Right lobe of liver (tissue), 6 donors: ENCODE measurements around the gene GRID1. TPM values are rescaled to one million over a fixed set of nuclear protein-coding genes. Genes with fewer than 3 reads are reported as not detected.

Experiments used
- ATAC-seq, 4 donors: fragments of 200-7000 bp; cut with Tn5 transposase; one replicate each; pipeline ENCODE4 v1.9.1; 2020; ENCODE audit warnings: mild to moderate bottlenecking in 4 of 4, moderate library complexity in 4 of 4
- DNase-seq, 3 donors: peaks; one replicate each; pipeline ENCODE4 v3.0.0-alpha.2; 2020
- H3K27ac ChIP-seq, 3 donors: fragments of 200-600 bp; one replicate each; pipeline ENCODE4 v1.8.0; 2022
- H3K27me3 ChIP-seq, 2 donors: fragments of 200-600 bp; one replicate each; pipeline ENCODE4 v1.8.0; 2022
- H3K36me3 ChIP-seq, 4 donors: fragments of 200-600 bp; sonication (generic) in 1 of 4; one replicate each; pipeline versions ENCODE4 v1.5.1 to v1.8.0; 2017 to 2022; ENCODE audit warnings: control low read depth in 1 of 4
- H3K4me1 ChIP-seq, 4 donors: fragments of 200-600 bp; sonication (generic) in 1 of 4; one replicate each; pipeline versions ENCODE4 v1.5.1 to v1.8.0; 2017 to 2022; ENCODE audit warnings: control low read depth in 1 of 4
- H3K4me3 ChIP-seq, 3 donors: fragments of 200-600 bp; one replicate each; pipeline ENCODE4 v1.8.0; 2022
- H3K9me3 ChIP-seq, 4 donors: fragments of 200-600 bp; sonication (generic) in 1 of 4; one replicate each; pipeline versions ENCODE4 v1.5.1 to v1.8.0; 2017 to 2022; ENCODE audit warnings: control low read depth in 1 of 4
- POLR2A ChIP-seq: fragments of 450-650 bp; IDR thresholded peaks from one replicate; pipeline ENCODE4 v1.6.1; 2017; ENCODE audit warnings: antibody characterized with exemption, mild to moderate bottlenecking
- WGBS: methylation state at CpG from one replicate; pipeline ENCODE4 v1.1.6; 2018; ENCODE audit warnings: low coverage, low lambda C conversion rate; ENCODE audit not compliant: insufficient coverage; ENCODE audit errors: missing lambda C conversion rate; 5-methylcytosine and 5-hydroxymethylcytosine counted together
- intact Hi-C, 2 donors: fragments of 100-400 bp; cut with DNase I; formaldehyde crosslinking; loops; one replicate each; pipeline versions ENCODE4 v1.11.2 to v1.14.1; 2022
- total RNA-seq, 6 experiments: library from RNA; depleted of rRNA in 2 of 6; stranded (reverse); fragments of >200 nt in 2 of 6; fragmentation: NEBNext Ultra II Directional in 3 of 6; extraction: Animal tissue kit (Norgen Biotek cat#: 25700) in 3 of 6; gene quantifications; one replicate each; pipeline versions ENCODE4 v1.1.0 to v1.2.4, GENCODE V29; 2016 to 2023
- TF ChIP-seq, protein P1 (sequence below), 4 donors: fragments of 200-600 bp in 3 of 4; fragments of 450-650 bp in 1 of 4; IDR thresholded peaks; one replicate each; pipeline versions ENCODE4 v1.5.1 to v1.8.0; 2016 to 2022; ENCODE audit warnings: antibody characterized with exemption in 4 of 4, mild to moderate bottlenecking in 2 of 4
- donor health status: DM: no; HTN: yes; CAD: no.
- donor health status: DM: no; HTN: no; CAD: no.
- donor health status: DM: no; HTN: no; CAD: no.
- donor health status: DM: no; HTN: yes; CAD: no.
- donor health status: DM: no; HTN: yes; CAD: no.

GRID1 gene
- total RNA-seq, 6 experiments from 2014 or later, result 0.05 to 1.9 (median 0.81) TPM

DNA sequence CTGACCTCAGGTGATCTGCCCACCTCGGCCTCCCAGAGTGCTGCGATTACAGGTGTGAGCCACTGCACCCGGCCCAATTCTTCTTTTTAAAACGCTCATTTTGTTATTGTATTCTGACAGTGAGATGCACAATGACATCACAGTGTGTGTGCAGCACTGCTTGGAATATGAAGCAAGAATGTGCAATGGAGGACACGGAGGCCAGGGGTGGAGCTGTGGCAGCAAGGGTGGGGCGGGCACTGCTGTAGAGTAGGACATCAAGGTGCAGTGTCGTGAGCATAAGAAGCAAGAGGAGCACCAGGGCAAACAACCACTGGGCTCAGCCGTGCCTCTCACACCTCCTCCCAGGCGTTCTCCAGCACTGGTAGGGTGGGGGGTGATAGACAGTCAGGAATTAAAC lies 26.8 kb upstream of the GRID1 start:
- 67% methylated on average over 9 of the region's 9 CpGs for WGBS
- Histone ChIP-seq H3K9me3 (no peaks in the 10 kb centered on the region), H3K27me3 (no peaks in the 10 kb centered on the region), H3K36me3 (no peaks in the 10 kb centered on the region), H3K4me1 (no peaks in the 10 kb centered on the region), H3K27ac (no peak overlapping the region), H3K4me3 (no peak overlapping the region)
- ATAC-seq (no peak), DNase-seq (no peak)
- TF ChIP-seq, protein P1, sequence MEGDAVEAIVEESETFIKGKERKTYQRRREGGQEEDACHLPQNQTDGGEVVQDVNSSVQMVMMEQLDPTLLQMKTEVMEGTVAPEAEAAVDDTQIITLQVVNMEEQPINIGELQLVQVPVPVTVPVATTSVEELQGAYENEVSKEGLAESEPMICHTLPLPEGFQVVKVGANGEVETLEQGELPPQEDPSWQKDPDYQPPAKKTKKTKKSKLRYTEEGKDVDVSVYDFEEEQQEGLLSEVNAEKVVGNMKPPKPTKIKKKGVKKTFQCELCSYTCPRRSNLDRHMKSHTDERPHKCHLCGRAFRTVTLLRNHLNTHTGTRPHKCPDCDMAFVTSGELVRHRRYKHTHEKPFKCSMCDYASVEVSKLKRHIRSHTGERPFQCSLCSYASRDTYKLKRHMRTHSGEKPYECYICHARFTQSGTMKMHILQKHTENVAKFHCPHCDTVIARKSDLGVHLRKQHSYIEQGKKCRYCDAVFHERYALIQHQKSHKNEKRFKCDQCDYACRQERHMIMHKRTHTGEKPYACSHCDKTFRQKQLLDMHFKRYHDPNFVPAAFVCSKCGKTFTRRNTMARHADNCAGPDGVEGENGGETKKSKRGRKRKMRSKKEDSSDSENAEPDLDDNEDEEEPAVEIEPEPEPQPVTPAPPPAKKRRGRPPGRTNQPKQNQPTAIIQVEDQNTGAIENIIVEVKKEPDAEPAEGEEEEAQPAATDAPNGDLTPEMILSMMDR (IDR thresholded peaks at IDR 0.05), result no peak
- no peak for TF ChIP-seq POLR2A
- intact Hi-C loops, result loop anchor here in 1 of 2 donors (5.0 to 10.0 kb wide), 2 partner anchors 141 to 194 kb away; no protein-coding TSS in a partner anchor

DNA sequence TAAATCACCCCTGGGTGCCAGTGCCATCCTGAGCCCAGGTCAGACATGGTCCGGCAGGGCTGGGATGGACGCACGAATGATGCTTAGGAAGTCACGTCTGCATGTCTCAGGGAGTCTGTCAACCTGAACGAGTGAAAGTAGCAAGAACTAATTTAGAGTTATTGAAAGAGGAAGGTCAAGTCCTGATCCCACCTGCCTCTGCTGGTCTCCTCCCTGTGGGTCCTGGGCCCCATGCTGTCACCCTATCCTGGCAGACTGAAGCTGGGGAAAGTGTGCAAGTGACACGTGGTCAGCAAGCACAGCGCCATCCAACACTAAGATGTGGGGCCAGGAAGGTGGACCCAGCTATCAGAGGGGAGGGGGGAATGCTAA lies 26.1 kb upstream of the GRID1 start:
- WGBS, result 70% methylated on average over 6 of the region's 7 CpGs
- Histone ChIP-seq H3K27me3 (no peaks in the 10 kb centered on the region), H3K36me3 (no peaks in the 10 kb centered on the region), H3K9me3 (no peaks in the 10 kb centered on the region), H3K4me3 (no peak overlapping the region), H3K27ac (no peak overlapping the region), H3K4me1 (no peaks in the 10 kb centered on the region)
- ATAC-seq (no peak), DNase-seq (peak in 1 of 3 donors; percentile 29)
- intact Hi-C loops, result loop anchor here in 1 of 2 donors (5.0 to 10.0 kb wide), 2 partner anchors 142 to 195 kb away; no protein-coding TSS in a partner anchor
- no peak for TF ChIP-seq POLR2A
- TF ChIP-seq, protein P1 (IDR thresholded peaks at IDR 0.05), result no peak

DNA sequence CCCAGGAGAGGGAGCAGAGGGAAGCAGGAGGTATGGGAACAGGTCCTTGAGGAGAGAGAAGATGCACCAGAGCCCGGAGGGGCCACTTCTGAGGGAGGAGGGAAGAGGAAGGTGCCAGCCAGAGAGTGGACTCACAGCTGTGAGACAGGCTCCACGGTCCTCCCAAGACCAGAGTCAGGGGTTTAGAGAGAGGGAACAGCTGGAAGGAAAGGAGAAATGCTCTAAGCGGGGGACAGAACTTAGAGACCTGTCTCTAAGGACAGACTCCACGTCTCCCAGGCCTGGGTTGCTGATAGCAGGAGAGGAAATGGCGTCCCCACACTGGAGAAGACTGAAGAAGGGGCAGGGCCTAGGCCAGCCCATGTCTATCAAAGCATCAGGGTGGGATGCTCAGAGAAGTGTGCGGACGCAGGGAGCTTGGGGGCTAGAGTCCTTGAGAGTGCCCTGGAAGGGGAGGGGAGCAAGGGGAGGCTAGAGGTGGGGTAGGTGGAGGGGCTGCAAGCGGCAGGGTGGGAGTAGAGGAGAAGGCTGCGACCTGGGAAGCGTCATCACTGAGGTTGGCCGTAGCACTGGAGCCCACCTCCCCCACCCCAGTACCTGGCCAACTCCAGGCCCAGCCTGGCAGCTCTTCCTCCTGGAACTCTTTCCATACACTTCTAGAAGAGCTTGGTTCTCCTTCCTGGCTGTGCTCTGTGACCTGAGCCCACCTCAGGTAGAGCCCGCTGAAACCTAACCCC lies 25.6 kb upstream of the GRID1 start:
- intact Hi-C loops, result loop anchor here in 1 of 2 donors (5.0 to 10.0 kb wide), 2 partner anchors 143 to 195 kb away; no protein-coding TSS in a partner anchor
- no peak for ATAC-seq

DNA sequence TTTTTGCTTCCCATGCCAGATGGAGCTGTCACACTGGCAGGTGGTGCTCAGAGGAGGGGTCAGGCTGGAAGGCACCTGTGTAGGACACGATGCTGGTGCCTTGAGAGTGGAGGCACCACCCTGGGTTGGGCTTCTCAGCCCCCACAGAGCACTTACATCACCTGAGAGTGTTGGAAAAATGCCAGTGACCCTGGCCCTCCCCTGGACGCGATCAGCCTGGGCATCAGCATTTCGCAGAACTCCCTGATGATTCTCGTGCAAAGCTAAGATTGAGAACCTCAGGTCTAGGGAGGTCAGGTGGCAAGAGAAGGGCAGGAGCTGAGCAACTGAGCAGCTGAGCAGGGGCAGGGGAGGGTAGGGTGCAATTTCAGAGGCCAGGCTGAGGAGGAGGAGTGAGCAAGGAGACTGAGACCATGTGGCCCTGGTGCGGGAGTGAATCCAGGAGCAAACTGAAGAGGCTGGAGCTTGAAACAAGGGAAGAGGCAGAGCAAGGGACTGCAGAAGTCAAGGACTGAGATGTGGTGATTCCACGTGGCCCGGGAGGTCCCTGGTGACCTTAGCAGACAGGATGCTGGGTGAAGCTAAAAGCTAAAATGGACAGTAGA lies 24.7 kb upstream of the GRID1 start:
- no peaks in the 10 kb centered on the region for H3K4me1 ChIP-seq
- DNase-seq (peak in 1 of 3 donors; percentile 34), ATAC-seq (no peak)
- H3K27me3 ChIP-seq, result no peaks in the 10 kb centered on the region
- 77% methylated on average over 5 of the region's 8 CpGs for WGBS
- TF ChIP-seq, protein P1 (IDR thresholded peaks at IDR 0.05), result no peak
- TF ChIP-seq POLR2A, result no peak
- H3K4me3 ChIP-seq, result no peak overlapping the region
- H3K27ac ChIP-seq, result no peak overlapping the region
- intact Hi-C loops, result loop anchor here in 1 of 2 donors (5.0 to 10.0 kb wide), 2 partner anchors 143 to 196 kb away; no protein-coding TSS in a partner anchor
- no peaks in the 10 kb centered on the region for H3K9me3 ChIP-seq
- no peaks in the 10 kb centered on the region for H3K36me3 ChIP-seq

More for the DNA sequence above, 25.6 kb upstream of the GRID1 start:
- WGBS, result 64% methylated on average over 4 of the region's 12 CpGs
- Histone ChIP-seq H3K36me3 (no peaks in the 10 kb centered on the region), H3K4me1 (no peaks in the 10 kb centered on the region), H3K9me3 (no peaks in the 10 kb centered on the region), H3K27ac (no peak overlapping the region), H3K4me3 (no peak overlapping the region), H3K27me3 (no peaks in the 10 kb centered on the region)
- DNase-seq, result peak in 1 of 3 donors; percentile 24
- no peak for TF ChIP-seq POLR2A
- TF ChIP-seq, protein P1 (IDR thresholded peaks at IDR 0.05), result no peak
